ENCODE data around the gene C2CD5. TPM values are rescaled to one million over a fixed set of nuclear protein-coding genes. Genes with fewer than 3 reads are reported as not detected.

Gene C2CD5
- total and polyA plus RNA-seq, 2 of the 4 experiments (the other 2 are of a cell fraction) = 14.5 to 15.8 TPM

DNA sequence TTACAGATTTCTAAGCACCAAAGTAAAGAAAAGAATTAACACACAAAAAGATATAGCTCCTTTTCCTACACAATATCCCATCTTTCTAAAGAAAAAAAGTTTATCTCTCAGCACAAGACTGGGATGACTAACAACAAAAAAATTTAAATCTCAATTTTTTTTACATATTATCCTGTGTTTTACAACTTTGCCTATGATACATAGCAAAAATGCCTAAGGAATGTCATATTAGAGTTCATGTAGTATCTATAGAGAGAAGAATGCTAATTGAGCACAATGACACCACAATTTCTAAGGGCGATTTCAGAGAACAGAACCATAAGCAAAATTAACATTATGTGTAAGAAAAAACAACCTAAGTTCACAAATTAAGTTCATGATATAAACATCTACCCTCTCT lies 16.3 kb downstream of the C2CD5 start:
- H4K8ac ChIP-seq (ENCODE audit: low read depth in 2 of 2, low read length in 2 of 2) = peak overlapping the region; percentile 6 to 93; a peak in 1 of 4 replicates
- 0 out of 3 replicates have a peak overlapping the region, but pooled peaks have one; percentile 69 for H2BK15ac ChIP-seq (ENCODE audit: low read depth, low read length)
- peak overlapping the region; percentile 67; the same call in 1 of the 2 replicates for H3K4ac ChIP-seq (ENCODE audit: low read depth, low read length)
- H3K4me2 ChIP-seq (ENCODE audit: low read depth, low read length) = peak overlapping the region; percentile 59
- dilution Hi-C loops (cut with HindIII; ENCODE audit: low sequenced_read_pairs, unreplicated experiment) (no loop called here), intact Hi-C loops (cut with micrococcal nuclease) (loop anchor here (1.0 to 10.0 kb wide), 3 partner anchors 47 to 873 kb away; partner anchors contain the start of genes ETNK1 and LDHB), in situ Hi-C loops (cut with MboI; ENCODE audit: low sequenced_read_pairs) (no loop called here)
- whole genome bisulfite sequencing, 2 experiments (ENCODE audit: extremely low coverage in 2 of 2, insufficient read length in 1 of 2) = no CpG with 5 or more reads among the region's 1 CpG
- H3K56ac ChIP-seq (ENCODE audit: extremely low read depth, insufficient read depth, low read length) = no peak overlapping the region
- peak overlapping the region; percentile 48 for H3K18ac ChIP-seq (ENCODE audit: low read depth, low read length)
- POLR2A ChIA-PET (ENCODE audit: unreplicated experiment) = interaction anchor here (0.7 kb wide), 1 partner anchor 160 kb away, joined by 3 read pairs; no protein-coding TSS in a partner anchor
- H3K79me1 ChIP-seq (ENCODE audit: low read depth in 1 of 2, low read length in 2 of 2) = peaks cover 7 to 17% of the 10 kb centered on the region in 2 experiments; a peak in 3 of 4 replicates
- H3K36me3 ChIP-seq (ENCODE audit: control insufficient read depth, insufficient read depth, low read length) = peaks cover 16% of the 10 kb centered on the region
- no TSS peak for BruUV-seq (replicated peaks)
- H3K4me1 ChIP-seq (ENCODE audit: control insufficient read depth, insufficient read depth, low read length) = peaks cover 7% of the 10 kb centered on the region
- DNase-seq (peak; percentile 80), ATAC-seq (ENCODE audit: low read depth) (peak; percentile 82)
- H2BK120ac ChIP-seq (ENCODE audit: low read depth, low read length) = peak overlapping the region; percentile 88
- H3K14ac ChIP-seq (replicated peaks; ENCODE audit: low read depth, low read length) = peak overlapping the region; percentile 54; the same call in 1 of the 2 replicates
- no peak overlapping the region; the same call in 1 of the 2 replicates for H3K9ac ChIP-seq (ENCODE audit: low read depth, low read length)
- peaks cover 3% of the 10 kb centered on the region; the same call in 1 of the 2 replicates for H3K9me1 ChIP-seq (ENCODE audit: insufficient read depth, low read length)
- H3K23ac ChIP-seq (ENCODE audit: low read depth, low read length) = 0 out of 2 replicates have a peak overlapping the region, but pooled peaks have one; percentile 19
- H2BK20ac ChIP-seq (ENCODE audit: low read depth, low read length) = peak overlapping the region; percentile 91
- H4K91ac ChIP-seq (ENCODE audit: insufficient read depth, low read depth, low read length) = no peak overlapping the region
- TF ChIP-seq SMC3 (IDR thresholded peaks at IDR 0.05; ENCODE audit: low read depth, low read length) = no peak
- TF ChIP-seq MAFK (IDR thresholded peaks at IDR 0.05; ENCODE audit: low read depth, low read length) = peak; percentile 52
- TF ChIP-seq, protein P1, sequence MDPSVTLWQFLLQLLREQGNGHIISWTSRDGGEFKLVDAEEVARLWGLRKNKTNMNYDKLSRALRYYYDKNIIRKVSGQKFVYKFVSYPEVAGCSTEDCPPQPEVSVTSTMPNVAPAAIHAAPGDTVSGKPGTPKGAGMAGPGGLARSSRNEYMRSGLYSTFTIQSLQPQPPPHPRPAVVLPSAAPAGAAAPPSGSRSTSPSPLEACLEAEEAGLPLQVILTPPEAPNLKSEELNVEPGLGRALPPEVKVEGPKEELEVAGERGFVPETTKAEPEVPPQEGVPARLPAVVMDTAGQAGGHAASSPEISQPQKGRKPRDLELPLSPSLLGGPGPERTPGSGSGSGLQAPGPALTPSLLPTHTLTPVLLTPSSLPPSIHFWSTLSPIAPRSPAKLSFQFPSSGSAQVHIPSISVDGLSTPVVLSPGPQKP (IDR thresholded peaks at IDR 0.05; ENCODE audit: borderline replicate concordance, low read depth, low read length) = no peak
- TF ChIP-seq BHLHE40 (IDR thresholded peaks at IDR 0.05; ENCODE audit: low read depth, low read length) = peak; percentile 44; the same call in 1 of the 2 replicates
- 0 out of 2 replicates have a peak, but pooled peaks have one; percentile 27 for TF ChIP-seq NFE2L2 (IDR thresholded peaks at IDR 0.05; ENCODE audit: low read depth, low read length)
- no peak overlapping the region for H2AK9ac ChIP-seq (replicated peaks; ENCODE audit: low read depth, low read length, poor library complexity)
- no peaks in the 10 kb centered on the region for H3K27me3 ChIP-seq (ENCODE audit: control insufficient read depth, insufficient read depth, low read length)
- H3K4me3 ChIP-seq (ENCODE audit: insufficient read depth, low read depth, low read length) = no peak overlapping the region
- H4K20me1 ChIP-seq (ENCODE audit: insufficient read depth, low read length) = no peaks in the 10 kb centered on the region
- peak overlapping the region; percentile 59; the same call in 1 of the 2 replicates for H3K27ac ChIP-seq (ENCODE audit: insufficient read depth, low read length)
- no peaks in the 10 kb centered on the region for H3K9me3 ChIP-seq (ENCODE audit: control insufficient read depth, insufficient read depth, low read length)
- no peak overlapping the region for H2AFZ ChIP-seq (replicated peaks; ENCODE audit: low read length, poor library complexity)
- CTCF ChIA-PET = interaction anchor here (1.0 kb wide), 1 partner anchor 145 kb away, joined by 3 read pairs; no protein-coding TSS in a partner anchor
- peak overlapping the region; percentile 98 for H2BK5ac ChIP-seq (ENCODE audit: low read depth, low read length, poor library complexity, severe bottlenecking)
- peak overlapping the region; percentile 8; the same call in 1 of the 2 replicates for H2AK5ac ChIP-seq (ENCODE audit: low read depth, low read length)
- H4K5ac ChIP-seq (ENCODE audit: low read depth, low read length) = no peak overlapping the region; the same call in 1 of the 2 replicates

All from IMR-90 (cell line).